ENCODE measurements around the gene CYLD. TPM values are rescaled to one million over a fixed set of nuclear protein-coding genes. Genes with fewer than 3 reads are reported as not detected.

CYLD gene
- total RNA-seq, 1 experiment from 2014 or later: 12.5 TPM

GRCh38 chr16:50765260-50765659 is 23.4 kb downstream of the CYLD start:
- Histone ChIP-seq H3K27me3 (ENCODE audit: insufficient read depth, low read length) (no peaks in the 10 kb centered on the region), H4K91ac (ENCODE audit: insufficient read length, low read depth, low read length) (no peak overlapping the region), H3K4me2 (ENCODE audit: insufficient read depth, insufficient read length, low read length) (no peak overlapping the region), H3K79me2 (ENCODE audit: insufficient read depth, low read length) (no peaks in the 10 kb centered on the region), H3K27ac (ENCODE audit: insufficient read length, low read depth, low read length) (no peak overlapping the region), H2BK12ac (ENCODE audit: insufficient read length, low read depth, low read length) (no peak overlapping the region), H3K23me2 (ENCODE audit: insufficient read length, low read depth, low read length, poor library complexity, severe bottlenecking) (no peaks in the 10 kb centered on the region), H3K4ac (ENCODE audit: low read depth, low read length) (no peak overlapping the region), H4K5ac (ENCODE audit: insufficient read length, low read depth, low read length) (no peak overlapping the region), H3T11ph (ENCODE audit: low read length) (no peak overlapping the region), H2BK120ac (ENCODE audit: low read depth, low read length, poor library complexity, severe bottlenecking) (no peak overlapping the region), H3K18ac (ENCODE audit: insufficient read length, low read depth, low read length) (no peak overlapping the region), H2BK15ac (ENCODE audit: low read depth, low read length) (no peak overlapping the region), H3K9ac (ENCODE audit: extremely low read depth, insufficient read length, low read length) (no peak overlapping the region), H3K56ac (ENCODE audit: insufficient read length, low read depth, low read length) (no peak overlapping the region), H3K14ac (ENCODE audit: insufficient read depth, low read length) (no peak overlapping the region), H2BK5ac (ENCODE audit: insufficient read length, low read length) (no peak overlapping the region), H3K79me1 (ENCODE audit: insufficient read depth, low read depth, low read length, poor library complexity, severe bottlenecking) (no peaks in the 10 kb centered on the region), H3K4me1 (ENCODE audit: insufficient read depth, low read length) (no peaks in the 10 kb centered on the region), H3K9me3 (ENCODE audit: control insufficient read depth, low read depth, low read length) (no peaks in the 10 kb centered on the region), H2BK20ac (ENCODE audit: low read depth, low read length, poor library complexity, severe bottlenecking) (no peak overlapping the region), H2AFZ (ENCODE audit: low read length) (no peak overlapping the region), H4K8ac (replicated peaks; ENCODE audit: insufficient read length, low read depth, low read length) (no peak overlapping the region), H2AK5ac (ENCODE audit: insufficient read length, low read length) (no peak overlapping the region), H4K20me1 (ENCODE audit: control insufficient read depth, insufficient read depth, insufficient read length) (no peaks in the 10 kb centered on the region), H3K23ac (ENCODE audit: insufficient read length, low read depth, low read length) (no peak overlapping the region)
- no peaks in the 10 kb centered on the region for H3K4me1 Mint-ChIP-seq
- no peak overlapping the region for H3K4me3 Mint-ChIP-seq
- WGBS (ENCODE audit: extremely low coverage, insufficient read length, low lambda C conversion rate): no CpG with 5 or more reads among the region's 1 CpG
- H3K27me3 Mint-ChIP-seq (ENCODE audit: low read depth): no peaks in the 10 kb centered on the region
- H3K27ac Mint-ChIP-seq: no peak overlapping the region
- TF ChIP-seq CTCF (conservative IDR thresholded peaks at IDR 0.05): no peak
- H3K9me3 Mint-ChIP-seq: peaks cover 0 to 12% of the 10 kb centered on the region in 2 experiments; a peak in 3 of 5 replicates
- no peak for DNase-seq
- H3K36me3 Mint-ChIP-seq (ENCODE audit: insufficient read depth in 1 of 3, low read depth in 3 of 3): peaks cover 14 to 17% (median 16%) of the 10 kb centered on the region in 3 experiments

All from H9 (cell line).